ENCODE measurements around the gene CDHR5.

Gene CDHR5

DNA sequence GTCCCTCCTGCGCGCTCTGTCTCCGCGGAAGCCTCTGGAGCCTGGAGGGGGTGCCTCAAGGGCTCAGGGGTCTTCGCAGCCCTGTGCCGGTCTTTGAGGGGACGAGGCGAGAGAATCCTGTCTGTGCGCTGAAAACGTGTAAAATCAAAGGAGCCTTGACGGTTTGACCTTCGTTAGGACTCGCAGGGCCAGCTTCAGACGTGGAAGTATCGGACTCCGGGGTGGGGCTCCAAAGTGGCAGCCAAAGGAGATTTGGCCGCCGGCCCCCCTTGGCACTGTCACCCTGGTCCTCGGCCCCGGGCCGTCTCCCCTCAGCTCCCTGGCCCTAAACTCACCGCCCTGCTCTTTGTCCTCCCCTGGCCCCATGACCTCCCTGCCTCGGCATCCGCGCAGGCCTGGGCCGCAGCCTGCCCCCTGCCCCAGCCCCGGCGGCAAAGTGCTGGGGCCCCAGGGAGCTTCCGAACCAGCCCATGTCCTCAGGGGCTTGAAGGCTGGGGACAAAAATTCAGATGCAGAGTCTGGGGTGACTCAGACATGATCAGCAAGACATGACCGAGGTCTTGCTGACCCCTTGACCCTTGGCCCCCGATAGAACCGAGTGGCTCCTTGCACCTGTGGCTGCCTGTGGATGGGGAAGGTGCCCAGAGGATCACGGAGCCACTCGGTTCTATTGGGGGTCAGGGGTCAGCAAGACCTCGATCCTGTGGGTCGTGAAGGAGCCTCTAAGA, 55.4 kb downstream of the CDHR5 start:
- DNase-seq: no peak
- Mint-ChIP-seq H3K4me3 (peak overlapping the region; percentile 82), H3K36me3 (peaks cover 11% of the 10 kb centered on the region), H3K27ac (peak overlapping the region; percentile 84), H3K9me3 (no peaks in the 10 kb centered on the region), H3K27me3 (peaks cover 20% of the 10 kb centered on the region), H3K4me1 (peaks cover 32% of the 10 kb centered on the region)
- CTCF ChIA-PET: no interaction called here

DNA sequence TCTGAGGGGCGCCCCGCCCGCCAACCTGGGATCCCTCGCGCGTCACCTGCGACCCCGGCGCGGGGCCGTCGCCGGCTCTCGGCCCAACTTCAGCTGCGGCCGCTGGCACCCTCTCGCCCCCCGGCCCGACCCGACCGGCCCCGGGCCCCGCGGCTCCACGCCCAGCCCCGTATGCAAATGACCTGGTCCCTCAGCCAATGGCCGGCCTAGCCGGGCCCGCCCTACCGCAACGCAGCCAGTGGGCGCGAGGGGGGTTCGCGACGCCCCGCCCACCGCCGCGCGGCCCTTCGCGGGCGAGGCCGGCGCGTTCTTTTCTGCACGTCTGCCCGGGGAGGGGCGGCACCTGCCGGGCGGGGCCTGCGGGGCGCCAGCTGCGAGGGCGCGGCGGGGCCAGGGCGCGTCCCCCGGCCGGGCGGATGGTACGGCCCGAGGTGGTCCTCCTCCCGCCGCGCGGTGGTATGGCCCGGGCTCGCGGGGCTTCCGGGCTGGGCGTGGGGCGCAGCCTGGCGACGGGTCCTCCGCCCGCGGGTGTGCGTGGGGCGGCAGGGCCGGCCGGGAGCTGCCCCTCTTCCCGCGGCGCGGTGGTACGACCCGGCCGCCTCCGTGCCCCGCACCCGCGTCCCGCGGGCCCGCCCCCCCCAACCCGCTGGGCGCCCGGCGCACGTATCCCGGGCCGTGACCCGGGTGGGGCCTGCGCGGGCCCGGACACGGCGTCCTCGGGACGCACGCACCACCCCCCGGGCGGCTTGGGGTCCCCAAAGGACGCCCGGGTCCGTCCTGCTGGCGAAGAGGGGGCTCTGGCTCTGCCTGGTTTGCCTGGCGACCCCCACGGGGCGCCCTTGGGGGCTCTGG, 56.2 kb downstream of the CDHR5 start:
- Mint-ChIP-seq H3K4me3 (peak overlapping the region; percentile 82), H3K27ac (peak overlapping the region; percentile 84), H3K36me3 (peaks cover 15% of the 10 kb centered on the region), H3K9me3 (no peaks in the 10 kb centered on the region), H3K27me3 (peaks cover 16% of the 10 kb centered on the region), H3K4me1 (peaks cover 27% of the 10 kb centered on the region)
- CTCF ChIA-PET: interaction anchor here (0.6 kb wide), 1 partner anchor 87 kb away, joined by 3 read pairs; no protein-coding TSS in a partner anchor
- DNase-seq: peak; percentile 96

DNA sequence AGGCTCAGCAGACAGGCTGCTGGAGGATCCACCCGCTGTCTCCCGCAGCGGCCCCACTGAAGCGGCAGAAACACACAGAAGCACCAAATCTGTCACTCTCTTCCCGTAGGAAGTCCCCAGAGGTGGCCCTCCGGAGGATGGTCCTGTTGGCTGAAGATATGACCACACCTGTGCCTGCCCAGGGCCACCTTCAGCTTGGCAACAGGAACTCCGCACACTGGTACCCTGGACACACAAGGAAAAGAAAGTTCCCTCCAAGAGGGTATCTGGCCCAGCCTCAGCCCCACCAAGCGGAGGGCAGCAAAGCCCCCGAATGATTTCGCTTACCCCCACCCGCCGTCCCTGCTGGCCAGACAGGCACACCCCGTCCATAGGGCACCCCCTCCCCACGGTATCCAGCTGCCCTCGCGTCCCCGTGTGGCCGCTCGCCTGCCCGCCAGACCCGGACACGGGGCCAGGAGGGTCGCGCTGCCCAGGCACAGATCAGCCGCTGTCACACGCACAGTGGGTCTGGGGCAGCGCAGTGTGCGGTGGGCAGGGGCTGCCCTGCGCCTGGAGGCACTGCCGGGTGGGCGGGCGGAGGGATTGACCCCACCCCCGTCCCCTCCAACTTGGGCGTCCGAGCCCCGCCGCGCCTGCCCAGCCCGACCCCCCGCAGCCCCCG, 57.0 kb downstream of the CDHR5 start:
- peak overlapping the region; percentile 83 for H3K4me3 Mint-ChIP-seq
- peaks cover 16% of the 10 kb centered on the region for H3K36me3 Mint-ChIP-seq
- H3K27ac Mint-ChIP-seq: peak overlapping the region; percentile 71
- peaks cover 16% of the 10 kb centered on the region for H3K27me3 Mint-ChIP-seq
- no peak for DNase-seq
- H3K9me3 Mint-ChIP-seq: no peaks in the 10 kb centered on the region
- peaks cover 25% of the 10 kb centered on the region for H3K4me1 Mint-ChIP-seq
- CTCF ChIA-PET: interaction anchor here (0.6 kb wide), 1 partner anchor 86 kb away, joined by 3 read pairs; no protein-coding TSS in a partner anchor

DNA sequence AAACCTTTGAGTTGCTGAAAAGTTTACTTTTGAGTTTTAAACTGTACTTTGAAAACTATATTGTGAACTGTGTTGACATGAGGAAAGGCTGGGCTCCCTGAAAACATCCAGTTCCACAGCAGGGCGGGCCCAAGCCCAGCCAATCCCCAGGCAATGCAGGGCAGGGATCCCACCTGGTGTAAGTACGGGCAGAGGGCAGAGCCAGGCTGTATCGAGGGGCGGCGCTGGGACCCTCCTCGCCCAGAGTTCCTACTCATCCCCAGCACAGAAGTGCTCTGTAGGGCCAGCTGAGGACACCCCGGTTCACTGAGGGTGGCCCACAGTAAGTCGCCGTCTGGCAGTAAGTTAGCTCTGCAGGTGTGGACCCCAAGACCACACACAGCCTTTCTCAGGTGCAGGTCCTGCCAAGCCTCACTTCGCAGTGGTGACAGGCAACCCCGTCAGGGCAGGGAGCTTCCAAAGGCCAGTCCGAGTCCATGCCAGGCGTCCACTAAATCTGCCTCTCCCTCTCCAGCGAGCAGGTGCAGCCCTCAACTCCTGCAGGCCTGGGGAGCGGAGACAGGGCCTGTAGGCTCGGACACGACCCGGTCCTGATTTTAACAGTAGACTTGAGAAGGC, 57.6 kb downstream of the CDHR5 start:
- H3K4me3 Mint-ChIP-seq: peak overlapping the region; percentile 83
- peak overlapping the region; percentile 71 for H3K27ac Mint-ChIP-seq
- H3K4me1 Mint-ChIP-seq: peaks cover 25% of the 10 kb centered on the region
- peaks cover 16% of the 10 kb centered on the region for H3K36me3 Mint-ChIP-seq
- peaks cover 16% of the 10 kb centered on the region for H3K27me3 Mint-ChIP-seq
- DNase-seq: no peak
- H3K9me3 Mint-ChIP-seq: no peaks in the 10 kb centered on the region
- CTCF ChIA-PET: interaction anchor here (1.6 kb wide), 1 partner anchor 9 kb away, joined by 4 read pairs; the partner anchor contains the start of gene PHRF1
